ENCODE data around the gene SYNE1.

Gene SYNE1

DNA sequence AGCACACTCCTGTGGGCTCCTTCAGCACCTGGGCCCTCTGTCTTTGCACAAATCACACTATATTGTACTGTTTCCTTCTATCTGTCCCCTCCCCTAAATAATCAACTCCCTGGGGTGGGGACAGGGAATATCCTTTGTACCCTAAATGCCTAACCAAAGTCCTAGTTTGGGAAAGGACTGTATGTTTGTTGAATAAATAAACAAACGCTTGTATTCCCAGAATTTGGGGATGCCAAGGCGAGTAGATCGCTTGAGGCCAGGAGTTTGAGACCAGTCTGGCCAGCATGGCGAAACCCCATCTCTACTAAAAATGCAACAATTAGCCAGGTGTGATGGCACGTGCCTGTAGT lies 322.7 kb downstream of the SYNE1 start:
- no peak for DNase-seq (ENCODE audit: low spot score)

DNA sequence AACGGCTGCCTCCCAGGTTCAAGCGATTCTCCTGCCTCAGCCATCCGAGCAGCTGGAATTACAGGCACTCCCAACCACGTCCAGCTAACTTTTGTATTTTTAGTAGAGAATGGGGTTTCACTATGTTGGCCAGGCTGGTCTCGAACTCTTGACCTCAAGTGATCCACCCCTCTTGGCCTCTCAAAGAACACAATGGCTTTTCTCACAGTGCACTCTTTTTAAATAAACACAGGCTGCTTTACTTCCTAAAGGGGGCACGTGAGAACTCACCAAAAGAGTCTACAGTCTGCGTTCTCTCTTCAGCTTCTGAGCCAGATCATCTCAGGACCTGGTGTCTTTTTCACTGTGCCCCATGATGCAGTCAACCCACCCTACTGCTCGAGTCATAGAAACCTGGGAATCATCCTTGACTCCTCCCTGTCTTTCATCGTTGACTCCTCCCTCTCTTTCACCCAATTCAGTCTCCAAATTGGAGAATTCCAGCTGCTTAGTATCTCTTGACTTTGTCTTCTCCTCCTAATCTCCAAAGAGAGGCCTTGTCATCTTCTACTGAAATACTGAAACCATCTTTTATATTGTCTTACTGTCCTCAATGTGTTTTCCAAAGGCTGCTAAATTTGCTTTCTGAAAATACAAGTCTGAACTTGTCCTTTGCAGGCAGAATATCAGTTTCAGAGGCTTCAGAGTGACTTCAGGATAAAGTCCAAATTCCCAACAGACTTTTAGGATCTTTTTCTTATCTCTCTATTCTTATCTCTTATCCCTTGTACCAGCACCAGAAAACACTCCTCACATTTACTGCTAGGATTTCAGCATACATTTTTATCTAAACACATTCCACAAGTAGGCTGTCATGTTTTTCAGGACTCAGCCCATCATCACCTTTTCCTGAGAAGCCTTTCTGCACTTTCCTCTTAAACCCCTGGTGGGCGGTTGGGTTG lies 323.4 kb downstream of the SYNE1 start:
- DNase-seq (ENCODE audit: low spot score), result no peak

DNA sequence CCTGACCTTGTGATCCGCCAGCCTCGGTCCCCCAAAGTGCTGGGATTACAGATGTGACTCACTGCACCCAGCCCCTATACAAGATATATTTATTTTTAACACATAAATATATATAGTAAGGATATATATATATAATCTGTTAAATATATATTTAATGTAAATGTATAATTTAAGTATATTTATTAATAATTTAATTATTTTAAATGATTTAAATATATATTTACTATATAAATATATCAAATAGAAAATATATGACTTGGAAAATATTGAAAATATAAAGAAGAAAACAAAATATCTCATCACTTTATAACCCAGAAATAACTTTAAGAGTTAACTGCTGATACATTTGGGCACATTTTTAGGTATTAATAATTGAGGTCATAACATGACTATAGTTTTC lies 324.7 kb downstream of the SYNE1 start:
- DNase-seq (ENCODE audit: low spot score), result no peak

DNA sequence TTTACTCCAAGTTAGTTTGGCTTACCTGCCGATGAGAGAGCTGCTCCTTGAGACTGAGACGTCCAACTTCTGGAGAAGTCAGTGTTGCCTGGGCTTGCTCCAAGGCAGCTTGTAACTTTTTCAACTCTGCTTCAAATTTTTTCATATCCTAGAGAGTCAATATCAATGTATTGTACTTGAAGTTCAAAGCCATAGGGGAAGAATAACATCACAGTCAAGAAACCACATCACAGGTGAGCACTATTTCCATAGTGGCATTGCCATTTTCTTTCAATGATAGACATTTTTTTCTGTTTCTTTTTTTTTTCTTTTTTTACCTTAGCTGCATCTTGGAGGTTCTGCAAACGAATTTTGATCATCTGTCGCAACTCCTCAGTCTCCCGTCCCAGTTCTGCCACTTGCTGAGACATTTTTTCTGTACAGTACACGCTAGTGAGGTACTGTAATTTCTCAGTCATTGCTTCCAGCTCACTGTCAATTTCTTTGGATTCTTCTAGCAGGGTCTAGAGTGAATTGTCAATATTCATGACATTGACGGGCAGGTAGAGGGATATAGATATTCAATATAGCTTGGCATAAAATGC lies 326.7 kb downstream of the SYNE1 start:
- DNase-seq (ENCODE audit: low spot score), result no peak

DNA sequence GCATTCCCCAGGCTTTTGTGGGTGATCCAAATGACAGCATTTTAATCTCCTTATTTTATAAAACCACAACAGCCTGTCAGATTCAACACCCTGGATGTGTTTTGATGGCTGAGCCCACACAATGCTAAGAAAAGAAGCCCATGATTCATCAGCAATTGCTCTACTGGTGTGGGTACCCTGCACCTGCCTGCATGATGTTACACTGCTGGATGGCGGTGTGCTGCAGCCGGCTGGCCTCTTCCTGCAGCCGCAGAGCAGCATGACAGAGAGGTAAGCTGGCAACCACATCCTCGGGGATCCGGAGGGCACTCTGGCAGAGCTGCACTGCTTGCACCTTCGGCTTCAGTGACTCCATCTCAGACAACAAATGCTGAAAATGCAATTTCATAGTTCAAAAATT lies 327.5 kb downstream of the SYNE1 start:
- DNase-seq (ENCODE audit: low spot score), result no peak

DNA sequence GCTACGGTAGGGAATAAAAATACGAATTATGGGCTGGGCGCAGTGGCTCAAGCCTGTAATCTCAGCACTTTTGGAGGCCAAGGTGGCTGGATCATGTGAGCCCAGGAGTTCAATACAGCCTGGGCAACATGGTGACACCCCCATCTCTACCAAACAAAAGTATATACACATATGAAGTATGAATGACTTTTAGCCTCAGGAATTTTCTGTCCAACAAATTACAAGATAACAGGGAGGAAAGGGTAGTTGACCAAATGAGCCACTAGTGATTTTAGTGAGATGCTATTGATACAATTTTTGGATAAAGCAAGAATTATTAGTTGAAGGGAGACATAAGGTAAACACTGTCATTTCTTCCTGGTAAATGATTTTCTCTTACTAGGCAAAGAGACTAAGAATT lies 328.2 kb downstream of the SYNE1 start:
- no peak for DNase-seq (ENCODE audit: low spot score)

DNA sequence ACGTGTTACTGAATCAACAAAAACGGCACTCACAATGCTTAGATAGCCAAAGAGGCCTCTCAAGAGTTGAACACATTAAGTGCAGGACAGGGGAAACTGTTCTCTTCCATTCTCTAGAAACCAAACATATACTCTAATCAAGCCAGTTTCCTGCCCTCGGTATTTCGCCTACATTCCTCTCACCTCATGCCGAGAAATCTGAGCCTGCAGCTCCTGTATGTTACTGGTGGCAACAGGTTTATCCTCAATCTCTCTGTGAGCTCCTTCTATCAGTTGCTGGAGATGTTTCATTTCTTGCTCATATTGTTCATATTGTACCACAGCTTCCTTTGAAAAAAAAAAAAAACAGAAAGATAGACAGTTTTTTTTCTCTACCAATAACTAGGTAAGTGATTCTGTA lies 328.9 kb downstream of the SYNE1 start:
- no peak for DNase-seq (ENCODE audit: low spot score)

DNA sequence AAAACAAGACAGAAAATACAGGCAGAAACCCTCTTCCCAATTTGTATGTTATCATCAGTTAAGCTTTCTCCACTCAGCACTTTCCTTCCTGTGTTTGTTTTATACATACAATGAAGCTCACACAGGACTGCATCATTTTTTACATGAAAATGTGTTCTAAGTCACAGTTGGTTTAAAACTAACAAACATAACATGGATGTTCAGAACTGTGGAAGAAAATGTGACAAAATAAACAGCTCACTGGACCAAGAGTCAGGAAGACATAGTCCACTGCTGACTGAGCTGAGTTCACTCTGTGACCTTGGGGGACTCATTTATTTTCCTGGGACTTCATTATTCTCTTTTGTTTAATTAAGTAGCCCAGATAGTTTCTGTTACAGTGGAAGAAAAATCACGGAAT lies 331.5 kb downstream of the SYNE1 start:
- no peak for DNase-seq (ENCODE audit: low spot score)

DNA sequence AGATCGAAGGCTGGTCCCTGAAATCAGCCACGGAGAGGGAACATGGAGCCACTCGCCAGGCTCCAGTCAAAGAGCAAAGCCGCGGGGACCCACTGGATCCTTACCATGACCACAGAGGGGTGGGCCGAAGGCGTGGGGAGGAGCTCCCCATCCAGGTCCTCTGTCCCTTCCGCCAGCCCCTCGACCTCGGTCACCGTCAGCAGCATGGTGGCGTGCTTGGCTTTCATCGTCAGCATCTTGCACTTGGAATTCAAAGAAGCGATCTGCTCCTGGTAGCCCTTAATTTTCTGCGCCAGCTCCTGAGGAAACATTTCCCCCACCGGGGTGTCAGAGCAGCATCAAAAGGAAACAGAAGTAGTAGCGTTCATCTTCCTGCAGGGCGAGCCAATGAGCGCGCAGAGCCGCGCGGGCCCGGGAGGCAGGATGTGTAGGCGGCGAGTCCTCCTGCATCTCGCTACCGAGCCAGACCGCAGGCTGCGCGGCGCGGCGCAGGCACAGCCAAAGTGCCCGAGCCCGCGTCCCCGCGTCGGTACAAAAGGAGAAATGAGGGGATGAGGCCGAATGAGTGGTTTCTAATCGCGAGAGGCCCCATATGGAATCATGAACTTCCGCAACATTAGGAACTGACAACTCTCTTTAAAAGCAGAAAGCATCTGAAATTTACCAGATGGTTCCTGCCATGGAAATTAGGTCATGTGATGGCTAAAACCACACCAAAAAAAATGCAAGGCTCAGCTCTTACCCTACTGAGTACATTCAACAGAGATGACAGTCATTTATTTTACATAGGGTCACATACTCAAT lies 335.2 kb downstream of the SYNE1 start:
- peak; percentile 91 for DNase-seq (ENCODE audit: low spot score)

DNA sequence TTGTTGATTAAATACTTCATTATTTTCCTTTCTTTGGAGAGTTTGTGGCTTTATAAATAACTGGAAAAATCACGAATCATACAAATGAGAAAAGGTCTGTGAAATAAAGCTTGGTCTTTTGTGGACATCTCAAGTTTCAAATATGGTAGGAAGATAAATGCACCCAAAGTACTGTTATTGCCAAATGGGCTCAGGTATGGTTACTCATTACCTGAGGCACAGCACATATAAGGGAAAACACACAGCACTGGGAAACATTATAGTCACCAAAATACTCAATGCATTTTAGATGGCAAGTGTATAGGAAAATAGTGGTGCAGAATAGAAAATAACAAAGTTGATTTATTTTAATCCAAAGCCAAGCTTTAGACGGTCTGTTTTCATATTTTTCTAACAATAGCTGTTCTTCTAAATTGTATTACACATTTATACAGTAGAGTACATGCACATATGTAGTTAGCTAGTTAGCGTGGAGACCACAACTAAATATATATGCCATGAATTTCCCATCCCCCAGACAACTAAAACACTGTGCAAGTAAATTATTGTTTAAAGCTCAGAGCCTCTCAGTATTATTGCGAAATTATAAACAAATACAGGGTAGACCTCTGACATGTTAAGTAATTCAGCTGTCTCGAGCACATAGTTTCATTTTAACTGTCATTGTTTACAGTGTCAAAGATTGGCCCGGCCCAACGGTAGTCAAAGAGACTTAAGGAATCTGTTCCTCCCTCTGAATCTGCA lies 336.0 kb downstream of the SYNE1 start:
- peak; percentile 11 for DNase-seq (ENCODE audit: low spot score)

DNA sequence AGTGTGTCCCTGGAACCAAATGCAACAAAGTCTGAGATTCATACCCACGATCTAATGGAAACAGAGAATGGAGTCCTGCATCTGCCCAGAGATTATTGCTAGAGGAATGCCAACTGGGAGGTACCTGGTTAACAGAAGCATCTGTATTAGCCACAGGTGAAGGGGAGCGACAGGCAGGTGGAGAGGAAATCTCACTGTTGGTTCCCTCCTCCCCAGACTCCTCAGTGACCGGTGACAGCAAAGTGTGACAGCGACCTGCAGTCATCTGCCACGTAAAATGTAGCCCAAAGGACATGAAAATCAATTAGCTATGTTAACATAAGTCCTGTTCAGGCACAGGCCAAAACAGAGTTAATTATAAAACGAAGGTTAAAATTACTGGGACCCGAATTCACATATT lies 336.6 kb downstream of the SYNE1 start:
- peak; percentile 11 for DNase-seq (ENCODE audit: low spot score)

DNA sequence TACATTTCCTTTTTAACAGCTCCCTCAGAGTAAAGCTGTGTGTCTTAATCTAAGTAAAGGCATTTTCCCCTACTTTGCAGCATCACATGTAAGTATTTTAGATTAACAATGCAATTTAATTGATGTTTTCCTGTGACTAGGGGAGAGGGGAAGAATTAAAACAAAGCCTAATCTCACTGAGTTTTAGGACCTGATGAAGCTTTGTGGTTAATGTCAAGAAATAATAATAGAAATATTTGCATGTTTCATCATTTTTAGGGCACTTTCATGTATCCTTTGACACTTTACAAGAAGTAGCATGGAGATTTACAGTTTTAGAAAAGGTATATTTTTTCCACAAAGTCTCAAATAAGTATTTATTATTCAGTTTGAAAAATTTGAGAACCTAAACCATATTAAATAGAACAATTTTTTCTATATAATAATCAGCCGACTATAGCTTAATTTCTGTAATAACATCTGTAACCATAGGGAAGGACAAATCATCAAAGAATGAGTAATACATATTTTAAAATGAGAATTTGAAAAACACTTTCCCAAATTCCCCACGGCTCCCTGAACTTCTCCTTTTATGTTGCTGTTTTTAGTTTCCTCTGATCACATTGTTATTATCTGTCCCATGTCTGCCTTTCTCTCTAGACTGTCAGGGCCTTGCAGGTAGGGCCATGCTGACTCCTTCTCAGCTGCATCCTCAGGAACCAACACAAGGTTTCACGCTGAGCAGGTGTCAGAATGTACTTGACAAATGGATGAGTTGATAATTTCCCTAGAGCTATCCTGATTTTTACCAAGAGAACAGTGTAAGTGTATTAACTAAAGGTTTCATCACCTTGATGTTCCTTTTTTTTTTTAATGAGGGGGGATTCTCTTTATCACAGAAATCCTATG lies 338.1 kb downstream of the SYNE1 start:
- DNase-seq (ENCODE audit: low spot score), result no peak

DNA sequence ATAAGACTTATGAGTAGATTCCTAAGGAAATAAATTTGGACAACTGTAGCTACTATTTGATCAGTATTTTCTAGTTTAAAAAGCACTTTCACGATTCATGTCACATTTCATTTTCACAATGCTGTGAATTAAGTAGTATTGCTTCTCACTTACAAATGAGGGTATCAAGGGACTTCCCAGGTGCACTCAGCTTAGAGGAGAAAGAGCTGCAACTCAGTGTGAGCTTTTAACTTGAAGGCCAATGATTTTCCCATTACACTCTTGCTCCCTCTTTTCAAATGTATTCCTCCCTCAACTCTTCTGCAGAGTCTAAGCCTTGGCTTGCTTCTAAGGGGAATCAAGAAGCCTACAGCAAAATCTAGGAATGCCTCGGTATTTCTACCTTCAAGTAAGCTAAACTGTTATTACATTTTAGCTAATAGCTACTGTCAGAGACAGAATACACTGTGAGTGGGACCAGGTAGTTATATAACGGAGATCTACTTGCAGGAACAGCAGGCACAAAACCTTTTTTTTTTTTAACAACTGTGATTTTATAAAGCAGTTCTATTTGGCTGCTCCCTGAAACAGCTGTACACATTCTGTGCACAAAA lies 339.0 kb downstream of the SYNE1 start:
- no peak for DNase-seq (ENCODE audit: low spot score)

DNA sequence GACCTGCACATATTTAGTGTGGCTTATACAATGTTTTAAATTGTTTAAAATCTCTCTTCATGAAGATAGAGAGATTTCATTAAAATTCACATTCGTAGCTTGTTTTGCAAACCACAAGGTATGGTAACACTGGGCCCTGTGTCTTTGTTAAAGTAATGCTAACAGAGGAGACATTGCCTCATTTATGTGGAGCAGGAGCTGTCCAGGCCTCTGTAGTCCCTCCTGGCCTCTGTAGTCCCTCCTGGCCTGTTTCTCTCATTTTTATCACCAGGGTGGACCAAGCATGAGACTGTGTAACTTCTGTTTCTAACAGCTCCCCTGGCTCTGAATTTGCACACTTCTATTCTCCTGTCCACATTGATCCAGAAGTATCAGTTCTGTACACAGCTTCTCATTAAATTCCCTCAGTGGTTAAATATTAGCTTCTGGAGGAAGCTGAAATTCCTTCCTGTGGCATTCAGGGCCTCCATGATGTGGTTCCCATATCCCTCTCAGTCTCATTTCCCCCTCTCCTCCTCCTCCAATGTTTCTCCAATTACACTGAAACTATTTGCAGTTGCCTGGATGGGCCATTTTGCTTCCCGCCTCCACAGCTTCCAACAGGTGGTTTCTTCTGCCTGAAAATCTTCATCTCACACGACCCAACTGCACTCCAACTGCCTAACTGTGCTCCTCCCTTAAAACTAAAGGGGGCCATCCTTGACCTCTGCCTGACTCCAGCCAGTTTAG lies 340.4 kb downstream of the SYNE1 start:
- DNase-seq (ENCODE audit: low spot score), result no peak

DNA sequence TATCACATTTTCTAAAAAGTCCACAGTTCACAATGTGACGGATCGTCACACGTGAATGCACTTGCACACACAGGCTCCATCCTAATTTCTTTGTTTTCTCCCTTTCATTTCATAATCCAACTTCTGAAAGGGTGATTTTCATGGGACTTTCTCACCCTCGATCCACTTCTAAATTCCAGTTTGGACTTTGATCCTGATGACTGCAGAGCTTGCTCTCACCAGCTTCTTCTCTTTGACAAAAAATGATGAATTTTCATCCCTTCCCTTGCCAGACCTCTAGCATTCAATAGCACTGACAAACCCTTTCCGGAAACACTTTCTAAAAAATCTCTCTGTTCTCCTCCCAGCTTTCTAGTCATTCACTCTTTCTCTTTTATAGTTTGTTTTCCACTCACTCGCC lies 341.2 kb downstream of the SYNE1 start:
- DNase-seq (ENCODE audit: low spot score), result no peak

DNA sequence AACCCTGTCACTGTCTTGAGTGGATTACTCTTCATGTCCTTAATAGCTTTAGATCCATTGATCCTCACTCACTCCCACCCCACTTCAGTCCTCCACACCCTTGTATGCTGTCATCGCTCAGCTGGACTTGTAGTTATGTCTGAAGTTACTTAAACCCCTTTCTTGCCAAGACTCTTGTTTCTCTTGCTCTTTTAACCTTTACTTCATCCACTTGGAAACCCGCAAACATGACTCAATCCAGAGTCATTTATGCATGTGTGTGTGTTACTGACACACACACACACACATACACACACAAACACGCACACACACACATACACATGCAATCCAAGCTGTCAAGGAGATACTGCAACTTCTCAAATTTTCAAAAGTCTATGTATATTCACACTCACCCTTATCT lies 341.8 kb downstream of the SYNE1 start:
- no peak for DNase-seq (ENCODE audit: low spot score)

DNA sequence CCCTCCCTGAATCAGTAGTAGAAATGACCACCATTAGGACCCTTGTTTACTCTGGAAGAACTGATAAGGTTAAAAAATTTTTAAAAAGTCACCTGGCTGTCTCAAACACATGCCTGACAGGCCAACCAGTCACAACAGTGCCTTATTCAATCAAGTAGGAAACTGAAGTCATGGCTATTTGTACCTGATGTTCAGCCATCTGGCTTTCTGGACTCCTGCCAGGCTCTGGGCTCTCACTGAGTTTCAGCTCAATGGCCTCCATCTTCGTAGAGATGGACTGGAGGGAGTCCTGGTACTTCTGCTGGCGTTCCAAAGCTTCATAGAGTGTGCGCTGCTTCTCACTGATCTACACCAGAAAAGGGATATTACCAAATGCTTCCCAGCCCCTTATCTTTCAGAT lies 343.8 kb downstream of the SYNE1 start:
- no peak for DNase-seq (ENCODE audit: low spot score)

DNA sequence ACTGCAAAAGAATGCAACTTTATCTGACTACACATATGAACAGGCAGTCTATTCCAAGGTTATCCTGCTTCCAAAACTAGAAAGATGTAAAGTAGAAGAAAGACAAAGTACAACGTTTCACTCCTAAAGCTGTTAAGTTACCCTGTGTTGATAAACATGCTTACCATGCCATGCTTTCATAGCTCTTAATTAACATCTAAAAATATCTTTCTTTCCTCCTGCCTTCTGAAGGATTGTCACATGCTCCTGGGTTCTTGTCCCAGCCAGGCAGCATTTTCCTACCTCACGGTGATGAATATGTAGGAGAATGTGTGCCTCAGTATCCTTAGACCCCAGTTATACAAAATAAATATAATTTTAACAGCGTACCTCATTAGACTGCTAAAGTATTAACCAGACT lies 344.6 kb downstream of the SYNE1 start:
- no peak for DNase-seq (ENCODE audit: low spot score)

DNA sequence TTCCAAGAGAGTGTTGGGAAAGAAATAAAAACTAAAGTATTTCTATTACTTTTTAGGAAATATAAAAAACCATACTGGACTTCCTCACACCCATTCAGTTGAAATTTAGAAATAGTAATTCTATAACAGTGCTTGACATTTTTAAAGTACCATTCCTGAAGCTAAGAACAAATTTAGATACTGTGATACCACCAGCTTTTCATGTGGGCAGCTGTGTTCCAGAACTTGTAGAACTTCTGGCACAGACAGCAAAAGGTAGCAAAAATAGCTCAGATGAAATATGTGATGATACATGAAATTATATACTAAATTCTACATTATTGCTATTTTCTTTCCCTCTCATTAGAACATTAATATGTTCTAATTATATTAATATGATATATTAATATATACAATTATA lies 346.5 kb downstream of the SYNE1 start:
- no peak for DNase-seq (ENCODE audit: low spot score)

DNA sequence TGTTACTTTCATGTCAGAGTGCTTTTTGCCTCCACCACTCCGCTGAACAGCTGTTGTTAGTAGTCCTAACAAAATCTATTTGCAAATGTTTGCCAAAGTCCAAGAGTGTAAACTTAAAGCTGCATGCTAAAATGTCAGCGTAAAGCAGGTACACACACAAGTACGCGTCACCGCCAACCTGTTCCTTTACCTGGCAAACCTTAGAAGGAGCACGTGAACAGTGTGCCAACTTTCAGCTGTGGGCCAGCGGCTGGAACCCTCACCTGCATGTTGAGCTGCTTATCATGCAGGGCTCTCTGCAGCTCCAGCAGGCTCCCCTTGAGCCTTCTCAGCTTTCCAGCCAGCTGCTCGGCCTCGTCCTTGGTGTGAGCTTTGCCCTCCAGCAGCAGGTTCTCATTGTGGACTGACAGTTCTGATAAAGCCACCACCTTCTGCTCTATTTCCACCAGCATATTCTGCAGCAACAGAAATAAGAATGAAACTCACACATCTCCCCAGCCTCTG lies 359.3 kb downstream of the SYNE1 start:
- DNase-seq (ENCODE audit: low spot score), result no peak
